Measurements from ENCODE around the gene SMAP1.

The SMAP1 gene

DNA sequence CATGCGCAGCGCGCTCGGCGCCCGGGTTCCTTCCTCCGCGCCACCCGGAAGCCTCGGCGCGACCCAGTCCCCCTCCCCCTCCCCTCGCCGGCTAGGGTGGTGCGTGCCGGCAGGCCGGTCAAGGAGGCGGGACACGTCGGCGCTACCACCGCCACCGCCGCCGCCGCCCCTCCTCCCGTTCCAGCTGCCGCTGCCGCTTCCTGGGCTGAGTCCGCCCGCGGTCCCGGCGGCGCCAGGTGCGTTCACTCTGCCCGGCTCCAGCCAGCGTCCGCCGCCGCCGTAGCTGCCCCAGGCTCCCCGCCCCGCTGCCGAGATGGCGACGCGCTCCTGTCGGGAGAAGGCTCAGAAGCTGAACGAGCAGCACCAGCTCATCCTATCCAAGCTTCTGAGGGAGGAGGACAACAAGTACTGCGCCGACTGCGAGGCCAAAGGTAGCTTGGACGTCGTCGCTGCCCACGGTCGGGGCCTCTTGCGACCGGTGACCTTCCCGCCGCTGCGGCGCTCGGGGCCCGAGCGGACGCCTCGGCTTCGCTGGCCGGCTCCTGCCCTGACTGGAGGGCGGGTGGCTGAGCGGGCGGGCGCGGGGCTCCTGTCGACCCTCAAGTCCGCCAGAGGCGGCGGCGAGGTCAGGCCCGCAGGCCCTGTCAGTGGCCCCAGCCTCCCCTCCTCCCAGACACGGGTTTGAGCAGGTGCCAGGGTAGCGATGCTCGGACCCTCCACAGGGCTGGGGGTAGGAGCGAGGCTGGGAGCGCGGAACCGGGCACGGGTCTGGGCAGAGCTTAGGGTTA is at the start of gene SMAP1:
TSS of gene SMAP1 (plus strand) at position 173 of the 788 bp plus-strand sequence. CDS start at position 314, 141 bp downstream.
- DNase-seq (ENCODE audit: low read depth), result peak; percentile 91

DNA sequence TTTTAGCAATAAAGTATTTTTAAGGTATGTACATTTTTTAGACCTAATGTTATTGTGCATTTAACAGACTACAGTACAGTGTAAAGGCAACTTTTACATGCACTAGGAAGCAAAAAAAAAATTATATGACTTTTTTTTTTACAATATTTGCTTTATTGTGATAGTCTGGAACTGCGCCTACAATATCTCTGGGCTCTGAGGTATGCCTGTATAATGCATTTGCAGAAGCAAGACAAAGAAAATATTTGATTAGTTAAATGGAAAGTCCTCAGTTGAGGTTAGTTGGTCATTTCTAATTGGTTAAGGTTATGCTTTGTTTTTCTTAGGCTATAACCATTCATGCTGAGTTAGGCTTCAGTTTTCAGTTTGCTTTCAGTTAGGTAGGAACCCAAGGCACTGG is 46.9 kb upstream of the SMAP1 start:
- DNase-seq (ENCODE audit: low read depth), result no peak

DNA sequence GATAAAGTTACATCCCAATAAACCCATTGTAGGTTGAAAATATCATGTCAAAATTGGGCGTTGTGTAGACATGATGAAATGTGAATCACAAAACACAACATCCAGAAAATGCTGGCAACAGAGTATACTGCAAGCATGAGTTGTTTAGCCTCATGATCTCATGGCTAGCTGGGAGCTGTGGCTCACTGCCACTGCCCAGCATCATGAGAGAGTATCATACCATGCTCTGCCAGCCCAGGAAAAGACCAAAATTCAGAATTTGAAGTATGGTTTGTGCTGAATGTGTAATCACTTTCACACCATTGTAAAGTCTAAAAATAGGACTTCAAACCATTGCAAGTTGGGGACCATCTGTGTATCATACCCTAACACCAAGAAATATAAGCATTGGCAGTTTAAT is 45.2 kb upstream of the SMAP1 start:
- no peak for DNase-seq (ENCODE audit: low read depth)

DNA sequence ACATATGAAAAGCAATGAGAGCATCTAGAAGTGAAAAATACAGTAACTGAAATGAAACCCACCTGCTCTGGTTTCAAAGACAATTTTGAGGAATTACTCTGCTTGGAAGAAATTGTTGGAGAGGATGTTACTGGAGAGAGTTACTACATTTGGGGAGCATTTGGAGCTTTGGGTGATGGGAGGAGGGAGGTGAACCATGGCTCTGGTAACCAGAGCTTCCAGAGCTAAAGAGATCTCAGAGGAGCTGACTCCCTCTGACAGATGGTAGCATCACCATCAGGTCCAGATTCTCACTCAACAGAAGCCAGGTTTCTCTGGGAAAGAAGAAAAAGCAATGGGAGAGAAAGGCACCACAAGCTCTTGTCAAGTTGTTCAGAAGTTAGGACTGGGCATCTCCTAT is 42.2 kb upstream of the SMAP1 start:
- DNase-seq (ENCODE audit: low read depth), result no peak

DNA sequence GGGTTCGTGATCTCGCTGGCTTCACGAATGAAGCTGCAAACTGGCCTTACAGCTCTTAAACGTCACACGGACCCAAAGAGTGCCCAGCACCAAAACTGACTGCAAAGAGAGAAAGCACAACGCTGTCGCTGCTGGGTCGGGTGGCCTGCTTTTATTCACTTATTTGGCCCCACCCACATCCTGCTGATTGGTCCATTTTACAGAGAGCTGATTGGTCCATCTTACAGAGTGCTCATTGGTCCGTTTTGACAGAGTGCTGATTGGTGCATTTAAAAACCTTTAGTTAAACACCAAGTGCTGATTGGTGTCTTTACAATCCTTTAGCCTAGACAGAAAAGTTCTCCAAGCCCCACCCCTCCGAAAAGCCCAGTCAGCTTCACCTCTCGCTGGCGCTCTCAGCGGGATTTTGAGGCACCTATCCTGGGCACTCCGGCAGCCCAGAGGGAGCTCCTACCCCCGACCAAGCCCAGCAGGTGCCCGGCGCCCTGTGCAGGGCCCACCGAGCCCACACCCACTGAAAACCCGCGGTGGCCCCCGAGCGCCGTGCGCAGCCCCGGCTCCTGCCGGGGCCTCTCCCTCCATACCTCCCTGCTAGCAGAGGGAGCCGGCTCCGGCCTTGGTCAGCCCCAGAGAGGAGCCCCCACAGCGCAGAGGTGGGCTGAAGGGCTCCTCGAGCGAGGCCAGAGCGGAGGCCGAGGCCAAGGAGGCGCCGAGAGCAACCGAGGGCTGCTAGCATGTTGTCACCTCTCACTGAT is 40.0 kb upstream of the SMAP1 start:
- DNase-seq (ENCODE audit: low read depth), result no peak

DNA sequence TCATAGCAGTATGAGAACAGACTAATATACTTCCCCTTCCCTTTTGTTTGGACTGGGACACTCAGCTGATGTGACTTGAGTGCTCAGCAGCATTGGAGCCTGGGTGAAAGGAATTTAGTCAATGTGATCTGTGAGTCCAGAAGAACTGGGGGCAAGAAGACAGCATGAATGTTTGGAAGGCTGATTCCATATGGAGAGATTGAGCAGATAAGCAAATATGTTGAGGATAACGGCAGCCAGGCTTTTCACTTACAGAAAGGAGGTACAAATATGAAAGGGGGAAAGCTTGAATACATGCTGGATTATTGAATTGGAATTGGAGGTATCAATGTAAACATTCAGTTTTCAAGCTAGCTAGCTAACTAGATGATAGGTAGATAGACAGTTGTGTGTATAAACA is 37.8 kb upstream of the SMAP1 start:
- no peak for DNase-seq (ENCODE audit: low read depth)

DNA sequence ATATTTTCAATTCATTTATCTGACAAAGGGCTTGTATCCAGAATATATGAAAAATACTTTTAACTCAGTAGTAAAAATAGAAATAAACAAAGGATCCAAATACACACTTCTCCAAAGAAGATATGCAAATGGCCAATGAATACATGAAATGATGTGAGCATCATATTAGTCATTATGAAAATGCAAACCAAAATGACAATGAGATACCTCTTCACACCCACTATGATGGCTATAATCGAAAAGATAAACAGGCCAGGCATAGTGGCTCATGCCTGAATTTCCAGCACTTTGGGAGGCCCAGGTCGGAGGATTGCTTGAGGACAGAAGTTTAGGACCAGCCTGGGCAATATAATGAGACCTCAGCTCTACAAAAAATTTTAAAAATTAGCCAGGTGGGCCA is 33.8 kb upstream of the SMAP1 start:
- no peak for DNase-seq (ENCODE audit: low read depth)

DNA sequence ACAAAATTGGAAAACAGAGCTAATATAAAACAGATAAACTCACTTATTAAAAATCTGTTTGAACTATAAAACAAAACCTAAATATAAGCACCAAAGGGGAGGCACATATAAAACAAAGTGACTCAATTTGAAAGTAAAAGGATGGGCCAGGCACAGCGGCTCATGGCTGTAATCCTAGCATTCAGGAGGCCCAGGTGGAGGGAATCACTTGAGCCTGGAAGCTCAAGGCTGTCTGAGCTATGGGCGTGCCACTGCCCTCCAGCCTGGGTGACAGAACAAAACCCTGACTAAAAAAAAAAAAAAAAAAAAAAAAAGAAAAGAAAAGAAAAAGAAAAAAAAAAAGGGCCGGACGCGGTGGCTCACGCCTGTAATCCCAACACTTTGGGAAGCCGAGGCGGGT is 31.1 kb upstream of the SMAP1 start:
- no peak for DNase-seq (ENCODE audit: low read depth)

DNA sequence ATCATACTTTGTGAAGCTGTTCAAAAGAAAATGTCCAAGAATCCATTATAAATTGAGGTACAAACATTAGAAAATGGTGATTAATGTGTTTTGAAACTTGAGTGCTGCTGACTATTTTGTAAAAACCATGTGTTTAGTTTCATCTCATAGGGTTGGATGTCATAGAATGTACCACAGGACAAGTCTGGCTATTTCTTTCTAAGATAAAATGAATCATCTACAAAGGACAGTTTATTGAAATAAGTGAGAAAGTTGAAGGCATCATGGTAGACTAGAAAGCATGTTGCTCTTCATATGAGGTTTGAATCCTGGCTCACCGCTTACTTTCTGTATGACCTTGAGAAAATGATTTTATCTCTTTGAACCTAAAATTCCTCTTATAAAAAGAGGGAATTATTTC is 29.2 kb upstream of the SMAP1 start:
- DNase-seq (ENCODE audit: low read depth), result no peak

DNA sequence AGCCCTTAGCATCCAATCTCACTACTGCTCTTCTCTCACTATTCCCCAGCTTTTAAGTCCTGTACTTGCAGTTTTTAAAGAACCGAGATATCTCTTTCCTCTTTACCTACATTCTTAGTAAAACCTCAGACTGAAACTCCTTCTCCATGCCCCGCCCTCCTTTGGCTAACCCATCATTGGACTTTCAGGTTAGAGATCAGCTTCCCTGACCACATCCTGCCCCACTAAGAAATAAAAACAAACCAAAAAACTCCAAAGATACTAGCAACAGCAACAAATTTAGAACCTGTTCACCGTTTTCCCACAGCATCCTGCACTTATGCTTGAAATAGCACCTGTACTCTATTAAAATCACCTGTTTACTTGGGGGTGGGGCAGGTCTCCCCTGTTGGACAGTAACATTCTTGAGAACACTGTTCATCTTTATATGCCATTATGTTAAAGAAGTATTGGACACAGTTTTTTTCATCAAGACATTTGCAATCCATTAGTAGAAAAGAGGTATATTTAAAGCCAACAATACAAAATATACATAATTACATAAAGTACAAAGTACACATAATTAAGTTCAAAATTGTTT is 16.3 kb upstream of the SMAP1 start:
- DNase-seq (ENCODE audit: low read depth), result no peak

DNA sequence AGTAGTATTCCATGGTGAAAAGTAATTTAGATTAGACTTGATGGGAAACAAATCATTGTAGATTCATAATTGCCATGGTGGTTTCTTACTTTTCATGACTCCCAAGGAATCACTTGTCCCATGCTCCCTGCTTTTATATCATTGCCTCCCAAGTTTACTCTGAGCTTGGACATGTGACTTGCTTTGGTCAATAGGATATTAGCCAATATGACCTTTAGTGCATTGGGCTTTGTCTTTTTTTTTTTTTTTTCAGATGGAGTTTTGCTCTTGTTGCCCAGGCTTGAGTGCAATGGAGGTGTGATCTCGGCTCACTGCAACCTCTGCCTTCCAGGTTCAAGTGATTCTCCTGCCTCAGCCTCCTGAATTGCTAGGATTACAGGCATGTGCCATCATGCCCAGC is 15.5 kb upstream of the SMAP1 start:
- no peak for DNase-seq (ENCODE audit: low read depth)

DNA sequence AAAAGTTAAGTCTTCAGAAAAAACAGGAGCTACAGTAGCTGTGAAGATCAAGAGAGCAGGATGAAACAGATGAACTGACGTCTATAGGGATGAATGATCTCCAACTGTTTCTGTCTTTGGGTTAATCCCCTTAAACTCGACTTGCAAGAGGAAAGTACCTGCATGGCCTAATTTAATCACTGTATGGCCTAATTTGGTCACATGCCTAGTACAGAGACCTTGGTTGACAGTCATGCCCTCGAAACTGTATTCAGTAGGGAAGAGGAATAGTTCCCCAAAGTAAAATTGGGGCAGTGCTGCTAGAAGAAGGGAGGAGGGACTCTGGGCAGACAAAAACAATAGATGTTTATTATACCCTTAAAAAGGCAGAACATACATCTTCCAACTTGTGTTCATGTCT is 10.0 kb upstream of the SMAP1 start:
- no peak for DNase-seq (ENCODE audit: low read depth)

DNA sequence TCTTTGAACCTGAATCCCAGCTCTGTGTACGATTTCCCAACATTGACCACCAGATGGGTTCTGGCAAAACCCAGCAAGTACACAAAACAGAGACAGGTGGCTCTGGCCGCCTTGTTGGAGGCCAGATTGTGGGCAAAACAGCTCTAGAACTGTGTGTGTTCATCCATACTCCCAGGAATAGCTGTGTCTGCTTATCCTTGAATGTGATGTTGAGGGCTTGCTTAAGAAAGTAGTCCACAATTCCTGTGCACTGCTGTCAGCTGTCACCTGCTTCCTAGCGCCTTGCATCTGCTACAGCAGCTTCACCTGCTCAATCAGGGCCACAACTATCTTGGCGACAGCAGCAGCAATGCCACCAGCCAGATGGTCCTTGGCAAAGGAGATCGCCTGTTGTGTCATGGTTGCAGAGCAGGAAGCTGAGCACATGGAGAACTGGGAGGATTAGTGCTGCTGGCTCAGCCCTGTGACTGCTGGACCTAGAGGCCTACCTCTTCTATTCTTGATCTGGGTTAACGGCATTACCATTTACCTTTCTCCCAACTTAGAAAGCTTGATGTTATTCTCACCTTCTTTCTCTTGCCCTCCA is 3.7 kb upstream of the SMAP1 start:
- DNase-seq (ENCODE audit: low read depth), result no peak

DNA sequence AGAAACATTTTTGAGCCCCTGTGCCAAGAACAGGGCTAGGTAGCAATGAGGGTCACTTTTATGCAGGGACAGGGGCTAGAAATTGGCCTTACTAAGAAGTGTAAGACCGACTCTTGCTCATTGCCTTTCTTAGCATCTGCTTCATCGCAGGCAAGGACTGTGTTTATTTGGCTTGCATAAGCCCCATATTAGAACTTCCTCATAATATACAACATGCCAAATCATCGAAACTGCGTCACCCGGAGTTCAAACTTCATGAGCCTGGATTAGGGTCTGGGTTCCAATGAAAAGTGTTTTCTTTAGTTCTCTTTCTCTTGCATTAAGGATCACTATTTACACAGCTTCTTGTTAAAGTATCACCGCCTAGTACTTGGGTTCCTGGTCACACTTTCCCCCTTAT is 977 bp upstream of the SMAP1 start:
- DNase-seq (ENCODE audit: low read depth), result no peak

DNA sequence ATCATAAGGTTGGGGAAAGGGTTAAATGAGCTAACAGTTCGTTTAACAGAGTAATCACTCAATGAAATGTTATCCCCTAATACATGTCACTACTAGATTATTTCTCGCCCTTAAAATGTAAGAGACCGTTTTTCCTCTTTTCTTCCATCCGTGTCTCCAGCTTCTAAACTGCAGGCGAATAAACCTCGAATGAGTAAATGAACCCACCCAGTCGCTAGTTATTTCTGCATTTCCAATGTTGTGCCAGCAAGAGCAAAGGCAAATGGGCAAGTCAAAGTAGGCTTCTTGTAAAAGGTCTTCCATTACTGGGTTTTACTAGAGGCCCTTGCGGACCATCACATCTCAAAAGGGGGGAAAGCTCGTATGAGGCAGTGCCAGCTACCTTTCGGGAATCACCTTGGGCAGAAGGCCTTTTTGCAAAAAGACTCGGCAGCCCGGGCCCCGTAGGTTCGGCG is 400 bp upstream of the SMAP1 start:
- no peak for DNase-seq (ENCODE audit: low read depth)

DNA sequence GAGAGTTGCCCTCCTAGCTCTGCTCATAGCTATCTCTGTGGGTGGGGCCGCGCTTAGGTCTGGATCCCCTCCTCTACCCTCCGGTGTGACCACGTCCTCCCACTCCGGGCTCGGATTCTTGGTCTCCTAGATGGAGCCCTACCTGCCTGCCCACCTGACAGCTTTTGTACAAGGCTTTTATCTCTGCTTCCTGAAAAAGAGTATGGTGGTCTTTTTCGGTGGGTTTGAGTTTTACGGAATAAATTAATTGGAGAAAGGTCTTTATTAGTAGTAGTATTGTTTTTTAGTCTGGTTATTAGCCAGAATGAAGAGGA is 773 bp downstream of the SMAP1 start:
- peak; percentile 66 for DNase-seq (ENCODE audit: low read depth)

DNA sequence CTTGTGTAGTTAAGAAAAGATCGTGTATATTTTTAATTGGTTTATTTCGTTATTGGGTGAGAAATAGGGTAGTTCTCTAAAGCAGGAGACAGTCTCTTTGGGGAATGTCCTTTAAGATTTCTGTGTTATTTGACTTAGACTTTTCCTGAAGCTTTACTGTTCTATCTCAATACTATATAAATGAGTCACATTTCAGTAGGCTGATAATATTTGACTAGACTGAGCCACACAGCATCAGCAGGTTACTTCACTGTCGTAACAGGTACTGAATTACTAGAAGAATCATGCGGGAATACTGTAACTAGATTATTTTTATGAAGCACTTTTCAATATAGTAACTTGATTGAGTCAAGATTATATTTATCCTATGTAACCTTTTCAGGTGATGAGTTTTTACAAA is 1.4 kb downstream of the SMAP1 start:
- DNase-seq (ENCODE audit: low read depth), result peak; percentile 34

DNA sequence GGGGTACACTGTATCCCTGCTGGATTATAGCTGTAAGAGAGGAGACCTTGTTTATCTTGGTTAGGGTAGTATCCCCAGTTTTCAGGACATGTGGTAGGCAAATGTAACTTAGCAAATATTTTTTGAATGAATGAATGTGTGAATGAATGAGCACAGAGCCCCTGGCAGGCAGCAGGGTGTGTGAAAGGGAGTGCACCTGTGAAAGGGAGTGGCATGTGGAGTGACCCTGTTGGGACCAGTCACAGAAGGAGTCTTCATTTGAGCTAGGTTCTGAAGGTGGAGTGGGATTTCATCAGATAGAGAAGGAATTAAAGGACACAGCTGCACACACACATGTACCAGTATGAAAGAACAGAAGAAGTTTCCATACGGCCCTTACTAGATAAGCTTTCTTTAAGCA is 4.9 kb downstream of the SMAP1 start:
- no peak for DNase-seq (ENCODE audit: low read depth)

DNA sequence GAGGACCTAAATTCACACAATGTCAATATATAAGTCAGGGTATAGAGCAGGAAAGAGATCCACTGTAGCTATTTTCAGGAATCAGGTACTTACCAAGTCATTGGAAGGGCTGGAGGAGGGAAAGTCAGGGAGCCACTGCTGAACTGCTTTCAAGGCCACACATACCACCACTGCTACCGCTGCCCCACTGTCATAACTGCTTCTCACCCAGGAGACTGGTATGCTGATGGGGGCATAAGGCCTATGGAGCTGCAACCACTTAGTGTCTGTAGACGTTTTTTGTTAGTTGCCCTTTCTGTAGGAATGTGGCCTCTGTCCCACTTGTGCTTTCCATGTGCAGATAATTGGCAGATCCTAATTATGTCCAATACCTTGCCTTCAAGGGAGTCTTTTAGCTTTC is 5.4 kb downstream of the SMAP1 start:
- no peak for DNase-seq (ENCODE audit: low read depth)

DNA sequence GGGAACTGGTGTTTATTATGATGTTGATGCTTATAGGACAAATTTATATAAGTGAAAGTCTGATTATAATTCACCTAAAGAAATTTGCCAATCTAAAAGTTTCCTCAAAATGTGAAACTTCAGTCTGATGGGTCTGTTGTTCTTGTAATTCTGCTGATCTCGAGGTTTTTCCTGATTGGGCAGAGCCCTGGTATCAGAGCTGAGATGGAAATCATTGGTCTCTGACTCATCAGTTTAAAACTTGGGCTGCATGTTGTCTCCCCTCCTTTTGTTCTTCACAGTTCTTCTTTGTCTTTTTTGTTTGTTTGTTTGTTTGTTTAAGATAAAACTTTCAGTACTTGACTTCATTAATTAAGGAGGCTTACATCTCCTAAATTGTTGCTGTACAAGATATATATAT is 5.9 kb downstream of the SMAP1 start:
- peak; percentile 56 for DNase-seq (ENCODE audit: low read depth)

DNA sequence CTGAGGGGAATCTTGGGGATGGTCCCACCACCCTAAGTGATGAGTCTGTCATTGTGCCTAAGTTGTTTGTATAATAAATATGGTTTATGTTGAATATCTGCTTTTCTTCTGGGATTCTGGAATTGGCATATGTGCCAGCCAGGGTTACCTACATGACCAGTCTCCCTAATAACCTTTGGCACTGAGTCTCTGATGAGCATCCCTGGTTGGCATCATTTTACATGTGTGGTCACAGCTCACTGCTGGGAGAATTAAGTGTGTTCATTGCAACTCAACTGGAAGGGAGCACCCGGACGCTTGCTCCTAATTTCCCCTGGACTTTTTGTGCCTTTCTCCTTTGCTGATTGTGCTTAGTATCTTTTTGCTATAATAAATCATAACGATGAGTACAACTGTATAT is 8.1 kb downstream of the SMAP1 start:
- no peak for DNase-seq (ENCODE audit: low read depth)

DNA sequence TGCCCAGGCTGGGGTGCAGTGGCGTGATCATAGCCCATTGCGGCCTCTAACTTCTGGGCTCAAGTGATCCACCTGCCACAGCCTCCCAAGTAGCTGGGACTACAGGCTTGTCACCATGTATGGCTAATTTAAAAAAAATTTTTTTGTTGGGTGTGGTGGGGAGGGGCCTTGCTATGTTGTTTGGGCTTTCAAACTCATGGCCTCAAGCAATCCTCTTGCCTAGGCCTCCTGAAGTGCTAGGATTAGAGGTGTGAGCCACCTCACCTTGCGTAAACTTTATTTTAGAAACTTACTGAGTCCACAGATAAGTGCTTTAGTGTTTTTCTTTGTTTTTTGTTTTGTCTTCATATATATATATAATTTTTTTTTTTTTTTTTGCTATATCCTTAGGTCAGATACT is 9.1 kb downstream of the SMAP1 start:
- DNase-seq (ENCODE audit: low read depth), result no peak

DNA sequence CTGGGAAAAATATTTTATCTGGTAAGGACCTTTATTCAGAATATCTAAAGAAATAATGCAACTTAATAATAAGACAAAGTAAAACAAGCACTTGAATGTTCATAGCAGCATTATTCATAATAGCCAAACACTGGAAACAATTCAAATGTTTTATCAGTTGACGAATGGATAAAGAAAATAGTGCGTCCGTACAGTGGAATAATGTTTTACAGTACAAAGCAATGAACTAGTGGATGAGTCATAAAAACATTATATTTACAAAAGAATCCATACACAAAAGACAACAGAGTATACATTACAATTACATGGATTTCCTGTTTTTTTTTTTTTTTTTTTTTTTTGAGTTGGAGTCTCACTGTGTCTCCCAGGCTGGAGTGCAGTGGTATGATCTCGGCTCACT is 12.7 kb downstream of the SMAP1 start:
- DNase-seq (ENCODE audit: low read depth), result no peak
